GM20000 (cell line): ENCODE data around the gene PRKN.

Experiments used
- DNase-seq: peaks from one replicate; pipeline ENCODE4 v3.0.0; 2012; ENCODE audit warnings: low spot score
- CTCF ChIP-seq: IDR thresholded peaks from 2 replicates; pipeline ENCODE4 v1.5.1; 2012; ENCODE audit warnings: mild to moderate bottlenecking, control low read depth; ENCODE audit errors: extremely low read depth, missing control alignments

The PRKN gene

DNA sequence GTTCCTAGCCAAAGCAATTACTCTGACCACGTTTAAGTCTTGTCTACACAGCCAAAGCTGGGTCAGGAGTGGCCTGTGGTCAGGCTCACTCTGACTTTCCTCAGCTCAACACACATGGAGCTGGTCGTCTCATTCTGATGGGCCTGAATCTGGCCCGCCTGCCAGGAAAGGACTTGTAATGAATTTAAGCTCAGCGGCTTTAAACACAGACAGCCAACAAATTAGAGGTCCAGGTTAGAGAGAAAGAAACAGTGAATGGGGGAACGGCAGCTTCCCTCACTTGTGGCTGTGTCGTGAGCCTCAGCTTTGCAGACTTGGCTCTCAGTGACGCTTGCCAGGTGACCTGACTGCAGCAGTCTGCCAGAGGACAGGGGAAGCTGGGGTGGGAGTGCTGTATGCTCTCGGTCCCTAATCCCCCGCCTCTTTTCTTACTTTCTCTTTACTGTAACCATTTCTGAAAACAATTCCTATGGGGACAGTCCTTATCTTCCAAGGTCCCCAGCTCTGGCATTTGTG, 1331.8 kb downstream of the PRKN start:
- no peak for DNase-seq
- no peak for TF ChIP-seq CTCF

DNA sequence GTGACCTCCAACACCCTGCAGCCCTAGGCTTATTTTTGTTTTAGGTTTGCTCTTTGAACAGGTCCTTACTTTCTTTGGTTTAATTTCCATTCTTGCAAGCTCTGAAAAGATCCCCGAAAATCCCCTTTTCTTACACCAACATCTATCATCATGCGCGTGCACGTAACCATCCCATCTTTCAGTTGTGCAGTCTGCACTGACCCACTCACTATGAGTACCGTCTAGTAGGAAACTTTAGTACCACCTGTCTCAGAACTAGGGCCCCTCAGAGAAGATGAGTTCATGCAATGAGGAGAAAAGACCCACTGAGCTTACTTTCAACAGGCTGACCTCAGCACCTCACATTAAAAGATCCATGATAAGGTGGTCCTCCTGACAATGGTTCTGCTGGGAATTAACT, 1333.1 kb downstream of the PRKN start:
- no peak for DNase-seq
- no peak for TF ChIP-seq CTCF

DNA sequence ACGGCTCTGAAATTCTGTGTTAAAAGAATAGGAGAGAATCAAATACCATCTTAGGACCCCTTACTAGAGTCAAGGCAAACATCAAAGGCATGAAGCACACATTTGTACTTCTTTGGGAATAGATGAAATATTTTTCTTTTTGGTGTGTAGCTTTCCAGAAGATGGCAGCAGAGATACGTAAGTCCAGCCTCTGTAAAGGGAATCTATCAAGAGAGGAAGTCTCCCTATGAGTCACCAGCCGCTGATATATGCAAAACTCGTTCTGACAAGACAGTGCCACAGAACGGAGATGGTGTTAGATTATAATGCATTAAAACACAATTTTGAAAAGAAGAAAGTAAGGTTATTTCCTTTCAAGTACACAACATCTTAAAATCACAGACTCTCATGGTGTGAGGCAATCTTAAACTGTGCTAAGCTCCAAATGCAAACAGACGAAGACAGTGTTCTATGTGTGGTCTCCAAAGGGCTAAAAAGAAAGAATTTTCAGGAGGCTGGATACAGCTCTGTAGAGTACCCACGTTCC, 1333.7 kb downstream of the PRKN start:
- peak; percentile 78 for DNase-seq
- TF ChIP-seq CTCF = peak; percentile 44

DNA sequence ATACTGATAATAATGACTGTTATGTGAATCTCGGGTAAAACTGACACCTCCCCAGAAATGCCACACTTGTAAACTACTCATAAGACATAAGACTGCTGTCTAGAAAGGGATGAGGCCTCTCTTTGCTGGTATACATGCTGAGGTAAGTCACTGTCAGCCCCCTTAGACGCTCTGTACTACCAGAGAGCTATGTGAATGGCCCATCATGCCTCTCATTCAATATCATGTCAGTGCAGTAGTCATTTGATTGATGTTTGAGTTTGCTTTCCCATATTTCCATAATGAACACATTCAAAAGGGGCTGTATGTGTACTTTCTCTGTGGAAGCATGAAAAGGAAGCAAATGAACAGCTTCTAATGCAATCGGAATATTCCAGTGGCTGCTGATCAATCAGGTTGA, 1334.3 kb downstream of the PRKN start:
- DNase-seq = no peak
- no peak for TF ChIP-seq CTCF

- DNase-seq = no peak
- no peak for TF ChIP-seq CTCF
These were observed 1337.8 kb downstream of the PRKN start for GRCh38 chr6:161389756-161390155.

DNA sequence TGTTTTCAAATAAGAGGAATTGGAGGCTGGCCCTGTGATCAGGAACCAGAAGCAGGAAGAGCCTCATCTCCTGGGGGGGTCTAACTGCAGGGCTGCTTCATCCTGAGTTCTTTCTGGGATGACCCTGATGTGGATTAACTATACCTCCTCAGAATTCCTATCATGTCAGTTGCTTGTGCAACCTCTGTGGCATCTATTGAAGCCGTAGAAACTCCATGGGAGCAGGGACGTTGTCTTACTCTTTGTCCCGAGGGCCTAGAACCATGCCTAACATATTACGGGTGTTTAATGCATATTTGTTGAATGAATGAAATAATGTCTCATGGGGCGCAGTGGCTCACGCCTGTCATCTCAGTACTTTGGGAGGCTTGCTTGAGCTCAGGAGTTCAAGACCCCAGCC, 1343.6 kb downstream of the PRKN start:
- TF ChIP-seq CTCF = no peak

GRCh38 chr6:161379834-161380582, 1347.6 kb downstream of the PRKN start:
- no peak for DNase-seq

More for the DNA sequence above, 1343.6 kb downstream of the PRKN start:
- no peak for DNase-seq

More at GRCh38 chr6:161379834-161380582, 1347.6 kb downstream of the PRKN start:
- no peak for TF ChIP-seq CTCF
